Measurements from ENCODE around the gene MMP24OS. TPM values are rescaled to one million over a fixed set of nuclear protein-coding genes. Genes with fewer than 3 reads are reported as not detected.

MMP24OS gene
- total and polyA plus RNA-seq, 10 of the 15 experiments (the other 5 are each of a cell fraction or from before 2014, with no cell fraction given): 2.0 to 30.9 (median 10.9) TPM

DNA sequence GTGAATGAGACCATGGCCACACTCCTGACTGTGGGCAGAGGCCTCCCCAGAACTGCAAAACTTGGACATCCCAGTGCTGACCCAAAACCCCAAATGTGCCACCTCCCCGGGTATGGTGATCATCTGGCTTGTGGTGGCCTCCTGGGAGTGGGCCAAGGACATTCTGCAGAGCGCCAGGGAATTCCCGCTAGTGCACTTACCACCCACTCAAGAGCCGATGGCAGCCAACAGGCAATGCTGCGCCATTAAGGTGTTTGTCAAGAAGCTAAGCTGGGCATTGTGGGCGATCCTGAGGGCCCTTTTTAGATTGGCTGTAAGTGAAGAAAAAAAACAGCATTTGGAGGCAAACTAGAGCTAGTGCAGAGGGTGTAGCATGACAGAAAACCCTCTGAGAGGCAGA lies 42.0 kb downstream of the MMP24OS start (continued):
- TF ChIP-seq HDAC6 (IDR thresholded peaks at IDR 0.05; ENCODE audit: unreplicated experiment) (no peak), YY1 (IDR thresholded peaks at IDR 0.05; ENCODE audit: low read depth, low read length) (no peak), MTA2 (IDR thresholded peaks at IDR 0.05; ENCODE audit: low read depth) (no peak), ASH2L (IDR thresholded peaks at IDR 0.05; ENCODE audit: borderline replicate concordance, low read depth) (no peak)
- TF ChIP-seq, protein P1, sequence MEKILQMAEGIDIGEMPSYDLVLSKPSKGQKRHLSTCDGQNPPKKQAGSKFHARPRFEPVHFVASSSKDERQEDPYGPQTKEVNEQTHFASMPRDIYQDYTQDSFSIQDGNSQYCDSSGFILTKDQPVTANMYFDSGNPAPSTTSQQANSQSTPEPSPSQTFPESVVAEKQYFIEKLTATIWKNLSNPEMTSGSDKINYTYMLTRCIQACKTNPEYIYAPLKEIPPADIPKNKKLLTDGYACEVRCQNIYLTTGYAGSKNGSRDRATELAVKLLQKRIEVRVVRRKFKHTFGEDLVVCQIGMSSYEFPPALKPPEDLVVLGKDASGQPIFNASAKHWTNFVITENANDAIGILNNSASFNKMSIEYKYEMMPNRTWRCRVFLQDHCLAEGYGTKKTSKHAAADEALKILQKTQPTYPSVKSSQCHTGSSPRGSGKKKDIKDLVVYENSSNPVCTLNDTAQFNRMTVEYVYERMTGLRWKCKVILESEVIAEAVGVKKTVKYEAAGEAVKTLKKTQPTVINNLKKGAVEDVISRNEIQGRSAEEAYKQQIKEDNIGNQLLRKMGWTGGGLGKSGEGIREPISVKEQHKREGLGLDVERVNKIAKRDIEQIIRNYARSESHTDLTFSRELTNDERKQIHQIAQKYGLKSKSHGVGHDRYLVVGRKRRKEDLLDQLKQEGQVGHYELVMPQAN (conservative IDR thresholded peaks at IDR 0.05): no peak

DNA sequence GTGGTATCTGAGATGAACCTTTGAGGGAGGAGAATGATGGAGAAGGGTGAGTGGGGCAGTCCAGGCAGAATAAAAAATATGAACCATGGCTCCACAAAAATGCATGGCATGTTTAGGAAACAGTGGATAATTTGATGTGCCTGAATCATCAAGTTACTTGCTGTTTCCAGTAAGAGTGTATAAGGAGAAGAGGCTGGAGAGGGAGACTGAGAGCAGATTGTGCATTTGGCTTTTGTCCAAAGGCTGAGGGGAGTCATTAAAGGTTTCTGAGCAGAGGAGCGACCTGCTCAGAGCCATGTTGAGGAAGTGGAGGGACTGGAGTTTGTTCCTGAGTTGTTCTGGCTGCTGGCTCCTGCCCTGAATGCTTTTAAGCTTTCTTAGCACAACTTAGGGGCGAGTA lies 45.3 kb downstream of the MMP24OS start:
- RAD21 ChIA-PET (ENCODE audit: unreplicated experiment): no interaction called here
- no peak overlapping the region for H3K4me3 ChIP-seq
- POLR2A ChIA-PET: no interaction called here
- H3K4me1 ChIP-seq (ENCODE audit: control insufficient read depth, insufficient read depth, low read length): no peaks in the 10 kb centered on the region
- SMC1A ChIA-PET (ENCODE audit: uncharacterized antibody, unreplicated experiment): no interaction called here
- H3K27ac ChIP-seq (ENCODE audit: control insufficient read depth, insufficient read depth): no peak overlapping the region
- no peak overlapping the region for H2AFZ ChIP-seq (ENCODE audit: control insufficient read depth, low read depth, low read length)
- H4K20me1 ChIP-seq (ENCODE audit: control insufficient read depth, insufficient read depth): no peaks in the 10 kb centered on the region
- DNase-seq (ENCODE audit: low read depth, low spot score) (no peak), FAIRE-seq (no peak), ATAC-seq (no peak)
- in situ Hi-C loops (cut with MboI) (no loop called here), intact Hi-C loops (cut with micrococcal nuclease; ENCODE audit: unreplicated experiment) (no loop called here)
- 6% methylated on average over 2 of the region's 2 CpGs for WGBS (ENCODE audit: insufficient coverage, insufficient replicate concordance, low lambda C conversion rate, missing lambda C conversion rate)
- no peak overlapping the region for H3K9ac ChIP-seq (ENCODE audit: control insufficient read depth, insufficient read depth, low read length)
- no TSS peak for BruUV-seq (replicated peaks)
- H3K27me3 ChIP-seq (replicated peaks in 1 of 2; ENCODE audit: control insufficient read depth in 2 of 2, insufficient read depth in 2 of 2, low read length in 1 of 2): peaks cover 0 to 6% of the 10 kb centered on the region in 2 experiments; a peak in 2 of 4 replicates
- TF ChIP-seq, protein P2, sequence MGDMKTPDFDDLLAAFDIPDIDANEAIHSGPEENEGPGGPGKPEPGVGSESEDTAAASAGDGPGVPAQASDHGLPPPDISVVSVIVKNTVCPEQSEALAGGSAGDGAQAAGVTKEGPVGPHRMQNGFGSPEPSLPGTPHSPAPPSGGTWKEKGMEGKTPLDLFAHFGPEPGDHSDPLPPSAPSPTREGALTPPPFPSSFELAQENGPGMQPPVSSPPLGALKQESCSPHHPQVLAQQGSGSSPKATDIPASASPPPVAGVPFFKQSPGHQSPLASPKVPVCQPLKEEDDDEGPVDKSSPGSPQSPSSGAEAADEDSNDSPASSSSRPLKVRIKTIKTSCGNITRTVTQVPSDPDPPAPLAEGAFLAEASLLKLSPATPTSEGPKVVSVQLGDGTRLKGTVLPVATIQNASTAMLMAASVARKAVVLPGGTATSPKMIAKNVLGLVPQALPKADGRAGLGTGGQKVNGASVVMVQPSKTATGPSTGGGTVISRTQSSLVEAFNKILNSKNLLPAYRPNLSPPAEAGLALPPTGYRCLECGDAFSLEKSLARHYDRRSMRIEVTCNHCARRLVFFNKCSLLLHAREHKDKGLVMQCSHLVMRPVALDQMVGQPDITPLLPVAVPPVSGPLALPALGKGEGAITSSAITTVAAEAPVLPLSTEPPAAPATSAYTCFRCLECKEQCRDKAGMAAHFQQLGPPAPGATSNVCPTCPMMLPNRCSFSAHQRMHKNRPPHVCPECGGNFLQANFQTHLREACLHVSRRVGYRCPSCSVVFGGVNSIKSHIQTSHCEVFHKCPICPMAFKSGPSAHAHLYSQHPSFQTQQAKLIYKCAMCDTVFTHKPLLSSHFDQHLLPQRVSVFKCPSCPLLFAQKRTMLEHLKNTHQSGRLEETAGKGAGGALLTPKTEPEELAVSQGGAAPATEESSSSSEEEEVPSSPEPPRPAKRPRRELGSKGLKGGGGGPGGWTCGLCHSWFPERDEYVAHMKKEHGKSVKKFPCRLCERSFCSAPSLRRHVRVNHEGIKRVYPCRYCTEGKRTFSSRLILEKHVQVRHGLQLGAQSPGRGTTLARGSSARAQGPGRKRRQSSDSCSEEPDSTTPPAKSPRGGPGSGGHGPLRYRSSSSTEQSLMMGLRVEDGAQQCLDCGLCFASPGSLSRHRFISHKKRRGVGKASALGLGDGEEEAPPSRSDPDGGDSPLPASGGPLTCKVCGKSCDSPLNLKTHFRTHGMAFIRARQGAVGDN (IDR thresholded peaks at IDR 0.05): no peak
- TF ChIP-seq PBX3 (IDR thresholded peaks at IDR 0.05; ENCODE audit: insufficient replicate concordance, low read depth, low read length): no peak
- TF ChIP-seq ZNF274 (IDR thresholded peaks at IDR 0.05; ENCODE audit: insufficient read depth, insufficient read length): no peak
- TF ChIP-seq POU2F2 (IDR thresholded peaks at IDR 0.05; ENCODE audit: borderline replicate concordance, low read depth, low read length): no peak
- no peak for TF ChIP-seq KLF5 (IDR thresholded peaks at IDR 0.05; ENCODE audit: partially characterized antibody)
- H3K79me2 ChIP-seq (ENCODE audit: control insufficient read depth, insufficient read depth, low read length): no peaks in the 10 kb centered on the region
- H3K9me3 ChIP-seq (replicated peaks; ENCODE audit: control insufficient read depth, insufficient read depth, low read length): no peaks in the 10 kb centered on the region
- no peaks in the 10 kb centered on the region for H3K36me3 ChIP-seq (ENCODE audit: control insufficient read depth in 2 of 2, insufficient read depth in 2 of 2, low read length in 1 of 2)
- no peak overlapping the region for H3K4me2 ChIP-seq (ENCODE audit: control insufficient read depth, insufficient read depth)
- CTCF ChIA-PET: no interaction called here
